H1 (cell line): ENCODE measurements around the gene PGF. TPM values are rescaled to one million over a fixed set of nuclear protein-coding genes. Genes with fewer than 3 reads are reported as not detected.

Experiments used
- CTCF ChIA-PET: fragments of 300-600 bp; sonication (Branson Sonifier 250); formaldehyde crosslinking; loops from one replicate; lab custom pipeline; 2021; ENCODE audit not compliant: partially characterized antibody; lab: Charles Lee
- POLR2A ChIA-PET: fragments of 300-600 bp; sonication (Branson Sonifier 250); formaldehyde crosslinking; loops from one replicate; lab custom pipeline; 2021; ENCODE audit warnings: inconsistent platforms; ENCODE audit not compliant: partially characterized antibody; lab: Charles Lee
- DNase-seq, 2 experiments: peaks; one replicate each; pipeline versions ENCODE4 v3.0.0 to v3.0.0-alpha.2; 2010 to 2022; ENCODE audit warnings: low spot score in 2 of 2, low read depth in 1 of 2, mixed read lengths in 1 of 2
- FAIRE-seq: peaks from 2 replicates; lab custom pipeline; 2011; peaks lifted over from hg19 to GRCh38; lab: Jason Lieb, UNC
- H2AFZ ChIP-seq: 2 replicates; pipeline ENCODE4 v1.8.1; 2012; ENCODE audit warnings: low read length, inconsistent platforms
- H2AK5ac ChIP-seq: 2 replicates; pipeline ENCODE4 v1.6.1; 2013; ENCODE audit warnings: low read depth, low read length
- H2BK120ac ChIP-seq: replicated peaks from 2 replicates; pipeline ENCODE3; 2013; ENCODE audit warnings: low read depth, low read length, inconsistent platforms
- H2BK12ac ChIP-seq: 2 replicates; pipeline ENCODE4 v1.6.1; 2013; ENCODE audit warnings: low read depth, low read length
- H2BK15ac ChIP-seq: 2 replicates; pipeline ENCODE4 v1.6.1; 2013; ENCODE audit warnings: low read length
- H2BK20ac ChIP-seq: 2 replicates; pipeline ENCODE4 v1.6.1; 2013; ENCODE audit warnings: low read length
- H2BK5ac ChIP-seq: 2 replicates; pipeline ENCODE4 v1.6.1; 2013; ENCODE audit warnings: low read depth, low read length
- H3K14ac ChIP-seq: 2 replicates; pipeline ENCODE4 v1.6.1; 2013; ENCODE audit warnings: inconsistent platforms; ENCODE audit not compliant: insufficient read length
- H3K18ac ChIP-seq: 2 replicates; pipeline ENCODE4 v1.6.1; 2013; ENCODE audit warnings: low read length; ENCODE audit errors: extremely low read depth
- H3K23ac ChIP-seq: 2 replicates; pipeline ENCODE4 v1.6.1; 2013; ENCODE audit warnings: inconsistent platforms; ENCODE audit not compliant: insufficient read length
- H3K23me2 ChIP-seq: 2 replicates; pipeline ENCODE4 v1.6.1; 2013; ENCODE audit warnings: low read depth, low read length
- H3K27ac ChIP-seq: 2 replicates; pipeline ENCODE4 v1.6.1; 2011; ENCODE audit warnings: low read depth, low read length, inconsistent platforms
- H3K27me3 ChIP-seq, 4 experiments: replicated peaks in 1 of 4; 1 replicate in 1 of 4; 2 replicates in 3 of 4; pipeline versions ENCODE4 v1.6.1 to v1.8.1; 2011 to 2013; ENCODE audit warnings: low read length in 3 of 4, mild to moderate bottlenecking in 3 of 4, inconsistent platforms in 2 of 4, mixed read lengths in 2 of 4, moderate library complexity in 1 of 4; ENCODE audit not compliant: control insufficient read depth in 3 of 4, insufficient read depth in 3 of 4; ENCODE audit errors: extremely low read depth in 1 of 4
- H3K36me3 ChIP-seq, 4 experiments: 2 replicates each; pipeline versions ENCODE4 v1.6.1 to v1.8.1; 2011 to 2013; ENCODE audit warnings: mild to moderate bottlenecking in 4 of 4, low read length in 3 of 4, moderate library complexity in 2 of 4, control low read depth in 1 of 4, inconsistent platforms in 1 of 4; ENCODE audit not compliant: insufficient read depth in 4 of 4, control insufficient read depth in 2 of 4
- H3K4ac ChIP-seq: replicated peaks from 2 replicates; pipeline ENCODE3; 2013; ENCODE audit warnings: low read length, low read depth, mixed read lengths, inconsistent platforms; ENCODE audit not compliant: insufficient read length
- H3K4me1 ChIP-seq, 4 experiments: replicated peaks in 1 of 4; 1 replicate in 1 of 4; 2 replicates in 3 of 4; pipeline versions ENCODE4 v1.6.1 to v1.8.1; 2011 to 2013; ENCODE audit warnings: low read length in 3 of 4, inconsistent platforms in 2 of 4, mixed read lengths in 1 of 4; ENCODE audit not compliant: insufficient read depth in 4 of 4, control insufficient read depth in 3 of 4
- H3K4me2 ChIP-seq, 2 experiments: 2 replicates each; pipeline versions ENCODE4 v1.6.1 to v1.8.1; 2011 to 2013; ENCODE audit warnings: low read depth in 2 of 2, low read length in 2 of 2, control low read depth in 1 of 2, inconsistent platforms in 1 of 2, mild to moderate bottlenecking in 1 of 2; ENCODE audit not compliant: insufficient read depth in 1 of 2
- H3K4me3 ChIP-seq, 4 experiments: fragments of 200-600, 300-600 bp in 1 of 4; sonication (generic), shearing (Covaris generic), sonication (Bioruptor Twin) in 1 of 4; 2 replicates each; pipeline versions ENCODE4 v1.5.1 to v1.8.1; 2011 to 2016; ENCODE audit warnings: low read length in 4 of 4, low read depth in 3 of 4, control low read depth in 2 of 4, inconsistent platforms in 2 of 4, mild to moderate bottlenecking in 2 of 4, mixed read lengths in 1 of 4, moderate library complexity in 1 of 4; ENCODE audit not compliant: insufficient read depth in 2 of 4; ENCODE audit errors: extremely low read depth in 1 of 4
- H3K56ac ChIP-seq: replicated peaks from 2 replicates; pipeline ENCODE3; 2013; ENCODE audit warnings: low read depth, mild to moderate bottlenecking, mixed read lengths, low read length, inconsistent platforms; ENCODE audit not compliant: insufficient read length
- H3K79me1 ChIP-seq: 2 replicates; pipeline ENCODE4 v1.6.1; 2013; ENCODE audit warnings: low read depth, low read length, control low read depth
- H3K79me2 ChIP-seq, 2 experiments: 2 replicates each; pipeline versions ENCODE4 v1.6.1 to v1.8.1; 2012 to 2013; ENCODE audit warnings: low read length in 2 of 2, mild to moderate bottlenecking in 2 of 2, inconsistent platforms in 1 of 2; ENCODE audit not compliant: insufficient read depth in 2 of 2, control insufficient read depth in 1 of 2
- H3K9ac ChIP-seq, 4 experiments: replicated peaks in 1 of 4; 1 replicate in 1 of 4; 2 replicates in 3 of 4; pipeline versions ENCODE4 v1.6.1 to v1.8.1; 2011 to 2013; ENCODE audit warnings: low read depth in 3 of 4, low read length in 3 of 4, control low read depth in 2 of 4, mild to moderate bottlenecking in 2 of 4, moderate library complexity in 2 of 4, inconsistent platforms in 1 of 4; ENCODE audit errors: extremely low read depth in 1 of 4
- H3K9me3 ChIP-seq, 2 experiments: 2 replicates each; pipeline versions ENCODE4 v1.6.1 to v1.8.1; 2012 to 2013; ENCODE audit warnings: mild to moderate bottlenecking in 2 of 2, moderate library complexity in 2 of 2, control low read depth in 1 of 2, inconsistent platforms in 1 of 2, low read depth in 1 of 2, low read length in 1 of 2, mixed read lengths in 1 of 2; ENCODE audit not compliant: insufficient read depth in 2 of 2
- H4K20me1 ChIP-seq, 2 experiments: replicated peaks in 1 of 2; 2 replicates each; pipeline versions ENCODE3 to v1.8.1; 2011 to 2013; ENCODE audit warnings: inconsistent platforms in 2 of 2, low read length in 2 of 2, mild to moderate bottlenecking in 1 of 2; ENCODE audit not compliant: insufficient read depth in 2 of 2, control insufficient read depth in 1 of 2
- H4K5ac ChIP-seq: 2 replicates; pipeline ENCODE4 v1.6.1; 2013; ENCODE audit warnings: low read length, low read depth, mixed read lengths, inconsistent platforms; ENCODE audit not compliant: insufficient read length
- H4K8ac ChIP-seq: 2 replicates; pipeline ENCODE4 v1.8.0; 2013; ENCODE audit warnings: mild to moderate bottlenecking, moderate library complexity, low read length, inconsistent platforms; ENCODE audit not compliant: insufficient read depth; ENCODE audit errors: extremely low read depth
- H4K91ac ChIP-seq: replicated peaks from 2 replicates; pipeline ENCODE3; 2013; ENCODE audit warnings: low read length, mixed read lengths, inconsistent platforms; ENCODE audit not compliant: insufficient read length
- ATF3 ChIP-seq: IDR thresholded peaks from 2 replicates; pipeline ENCODE4 v1.6.1; 2011; ENCODE audit warnings: low read depth, mild to moderate bottlenecking, low read length; ENCODE audit not compliant: insufficient read depth
- BCL11A ChIP-seq, 2 experiments: IDR thresholded peaks; one replicate each; pipeline ENCODE4 v1.6.1; 2011; ENCODE audit warnings: low read depth in 2 of 2, low read length in 2 of 2, mild to moderate bottlenecking in 2 of 2
- BRCA1 ChIP-seq: IDR thresholded peaks from 2 replicates; pipeline ENCODE4 v1.6.1; 2012; ENCODE audit warnings: low read depth, low read length, improper control_type of control experiment
- CEBPB ChIP-seq: IDR thresholded peaks from 2 replicates; pipeline ENCODE4 v1.6.1; 2012; ENCODE audit warnings: low read depth, low read length
- CHD2 ChIP-seq: IDR thresholded peaks from 2 replicates; pipeline ENCODE4 v1.6.1; 2012; ENCODE audit warnings: low read length, improper control_type of control experiment
- EZH2 ChIP-seq: fragments of 200-600 bp; sonication (generic); IDR thresholded peaks from 2 replicates; pipeline ENCODE4 v1.7.1; 2012; ENCODE audit warnings: low read depth, mild to moderate bottlenecking, moderate library complexity, low read length, inconsistent platforms; ENCODE audit not compliant: severe bottlenecking
- NRF1 ChIP-seq: IDR thresholded peaks from 2 replicates; pipeline ENCODE4 v1.6.1; 2011; ENCODE audit warnings: mild to moderate bottlenecking, low read depth, low read length, improper control_type of control experiment
- PHF8 ChIP-seq: fragments of 200-600 bp; sonication (generic); conservative IDR thresholded peaks from 2 replicates; pipeline ENCODE4 v1.7.1; 2012; ENCODE audit warnings: low read depth, mild to moderate bottlenecking, inconsistent platforms, low read length, moderate library complexity
- POU5F1 ChIP-seq: IDR thresholded peaks from 2 replicates; pipeline ENCODE4 v1.6.1; 2011; ENCODE audit warnings: low read depth, mild to moderate bottlenecking, low read length, moderate library complexity
- RXRA ChIP-seq: IDR thresholded peaks from 2 replicates; pipeline ENCODE4 v1.6.1; 2011; ENCODE audit warnings: low read depth, mild to moderate bottlenecking, low read length, moderate library complexity; ENCODE audit not compliant: insufficient read depth
- SAP30 ChIP-seq: fragments of 300-600 bp; sonication (generic); IDR thresholded peaks from 2 replicates; pipeline ENCODE4 v1.7.1; 2012; ENCODE audit warnings: low read length, moderate library complexity, mild to moderate bottlenecking, inconsistent platforms; ENCODE audit not compliant: insufficient read depth, insufficient replicate concordance
- SP1 ChIP-seq: IDR thresholded peaks from 2 replicates; pipeline ENCODE4 v1.6.1; 2011; ENCODE audit warnings: low read depth, low read length
- SUZ12 ChIP-seq: fragments of 200-600 bp; sonication (generic); IDR thresholded peaks from 2 replicates; pipeline ENCODE4 v1.6.1; 2012; ENCODE audit warnings: mild to moderate bottlenecking, inconsistent platforms, low read length, moderate library complexity, mixed read lengths
- WGBS, 2 experiments: shearing (Covaris generic) in 1 of 2; methylation state at CpG; one replicate each; pipeline versions ENCODE4 v1.1.6 to v1.1.7; 2013 to 2015; ENCODE audit warnings: low lambda C conversion rate in 2 of 2, mixed read lengths in 2 of 2, inconsistent platforms in 1 of 2, low coverage in 1 of 2, missing lambda C conversion rate in 1 of 2; ENCODE audit not compliant: insufficient replicate concordance in 2 of 2, insufficient coverage in 1 of 2, insufficient read length in 1 of 2; ENCODE audit errors: extremely low coverage in 1 of 2, missing lambda C conversion rate in 1 of 2; 5-methylcytosine and 5-hydroxymethylcytosine counted together
- polyA plus RNA-seq, 7 experiments: library from polyadenylated mRNA; depleted of rRNA in 3 of 7; stranded (reverse) in 5 of 7; unstranded in 2 of 7; fragments of >200 nt in 5 of 7; fragments of 200-250 nt in 2 of 7; gene quantifications; 1 replicate in 5 of 7; 2 replicates in 1 of 7; 4 replicates in 1 of 7; pipeline versions ENCODE4 v1.2.1 to v1.2.3, GENCODE V29; 2011 to 2013; ENCODE audit warnings: missing spikeins in 2 of 7, mixed read lengths in 2 of 7
- total RNA-seq: library from RNA; stranded (reverse); fragmentation: NEBNext Ultra II Directional; extraction: Animal tissue kit (Norgen Biotek cat#: 25700); gene quantifications from 2 replicates; pipeline ENCODE4 v1.2.1, GENCODE V29; 2021

Gene PGF
- total and polyA plus RNA-seq, 2 of the 8 experiments (the other 6 are each of a cell fraction or from before 2014, with no cell fraction given): 2.1 to 4.1 TPM

- H3K27me3 ChIP-seq: no peaks in the 10 kb centered on the region
- H2BK5ac ChIP-seq: no peak overlapping the region
- no peak overlapping the region for H3K14ac ChIP-seq
- no peaks in the 10 kb centered on the region for H3K36me3 ChIP-seq
- 0 out of 2 replicates have a peak overlapping the region, but pooled peaks have one; percentile 46 for H2BK15ac ChIP-seq
- no peak overlapping the region for H2AK5ac ChIP-seq
- no peak overlapping the region for H3K56ac ChIP-seq
- H4K20me1 ChIP-seq: no peaks in the 10 kb centered on the region
- no peak overlapping the region for H3K23ac ChIP-seq
- no peaks in the 10 kb centered on the region for H3K9me3 ChIP-seq
- no peak overlapping the region for H3K4me2 ChIP-seq
- FAIRE-seq: no peak
- no peak overlapping the region for H3K18ac ChIP-seq
- no peak overlapping the region for H2BK120ac ChIP-seq
- no peak overlapping the region for H3K9ac ChIP-seq
- no peak overlapping the region for H4K91ac ChIP-seq
- WGBS, 2 experiments: 81% methylated on average over 12 of the region's 12 CpGs; no CpG with 5 or more reads in 1 of the 2 experiments
- H3K23me2 ChIP-seq: no peaks in the 10 kb centered on the region
- no peak overlapping the region for H3K27ac ChIP-seq
- peaks cover 0 to 6% (median 0%) of the 10 kb centered on the region in 4 experiments; a peak in 3 of 7 replicates for H3K4me1 ChIP-seq
- no peak for DNase-seq
- CTCF ChIA-PET: interaction anchor here (0.9 to 11.8 kb wide), 6 partner anchors 17 to 125 kb away, joined by 3 to 146 read pairs (median 4); no protein-coding TSS in a partner anchor
- H3K4ac ChIP-seq: no peak overlapping the region
- H2BK20ac ChIP-seq: no peak overlapping the region
- no peaks in the 10 kb centered on the region for H3K79me2 ChIP-seq
- peak overlapping the region; percentile 39; the same call in 1 of the 2 replicates for H2BK12ac ChIP-seq
- H4K5ac ChIP-seq: no peak overlapping the region
- H3K79me1 ChIP-seq: no peaks in the 10 kb centered on the region
- H2AFZ ChIP-seq: no peak overlapping the region
- peak overlapping the region; percentile 6; the same call in 1 of the 2 replicates for H4K8ac ChIP-seq
- POLR2A ChIA-PET: interaction anchor here (0.9 to 3.6 kb wide), 4 partner anchors 8 to 70 kb away, joined by 3 to 16 read pairs (median 4); partner anchors contain the start of gene PGF
- no peak overlapping the region for H3K4me3 ChIP-seq
- TF ChIP-seq SAP30 (no peak), CEBPB (no peak), NRF1 (no peak), SUZ12 (no peak), PHF8 (no peak), EZH2 (no peak), POU5F1 (no peak), SP1 (no peak), RXRA (no peak), CHD2 (no peak), BRCA1 (no peak), BCL11A (IDR thresholded peaks at IDR 0.05; ENCODE audit: low read depth in 2 of 2, low read length in 2 of 2) (no peak), ATF3 (no peak)
These were observed 7.8 kb upstream of the PGF start for GRCh38 chr14:74963178-74963704.
